H1 (cell line): Measurements from ENCODE around the gene TRIM14. TPM values are rescaled to one million over a fixed set of nuclear protein-coding genes. Genes with fewer than 3 reads are reported as not detected.

Source experiments
- CTCF ChIA-PET: fragments of 300-600 bp; sonication (Branson Sonifier 250); formaldehyde crosslinking; loops from one replicate; lab custom pipeline; 2021; ENCODE audit not compliant: partially characterized antibody; lab: Charles Lee
- POLR2A ChIA-PET: fragments of 300-600 bp; sonication (Branson Sonifier 250); formaldehyde crosslinking; loops from one replicate; lab custom pipeline; 2021; ENCODE audit warnings: inconsistent platforms; ENCODE audit not compliant: partially characterized antibody; lab: Charles Lee
- DNase-seq, 2 experiments: peaks; one replicate each; pipeline versions ENCODE4 v3.0.0 to v3.0.0-alpha.2; 2010 to 2022; ENCODE audit warnings: low spot score in 2 of 2, low read depth in 1 of 2, mixed read lengths in 1 of 2
- FAIRE-seq: peaks from 2 replicates; lab custom pipeline; 2011; peaks lifted over from hg19 to GRCh38; lab: Jason Lieb, UNC
- H2AFZ ChIP-seq: 2 replicates; pipeline ENCODE4 v1.8.1; 2012; ENCODE audit warnings: low read length, inconsistent platforms
- H2AK5ac ChIP-seq: 2 replicates; pipeline ENCODE4 v1.6.1; 2013; ENCODE audit warnings: low read depth, low read length
- H2BK120ac ChIP-seq: replicated peaks from 2 replicates; pipeline ENCODE3; 2013; ENCODE audit warnings: low read depth, low read length, inconsistent platforms
- H2BK12ac ChIP-seq: 2 replicates; pipeline ENCODE4 v1.6.1; 2013; ENCODE audit warnings: low read depth, low read length
- H2BK15ac ChIP-seq: 2 replicates; pipeline ENCODE4 v1.6.1; 2013; ENCODE audit warnings: low read length
- H2BK20ac ChIP-seq: 2 replicates; pipeline ENCODE4 v1.6.1; 2013; ENCODE audit warnings: low read length
- H2BK5ac ChIP-seq: 2 replicates; pipeline ENCODE4 v1.6.1; 2013; ENCODE audit warnings: low read depth, low read length
- H3K14ac ChIP-seq: 2 replicates; pipeline ENCODE4 v1.6.1; 2013; ENCODE audit warnings: inconsistent platforms; ENCODE audit not compliant: insufficient read length
- H3K18ac ChIP-seq: 2 replicates; pipeline ENCODE4 v1.6.1; 2013; ENCODE audit warnings: low read length; ENCODE audit errors: extremely low read depth
- H3K23ac ChIP-seq: 2 replicates; pipeline ENCODE4 v1.6.1; 2013; ENCODE audit warnings: inconsistent platforms; ENCODE audit not compliant: insufficient read length
- H3K23me2 ChIP-seq: 2 replicates; pipeline ENCODE4 v1.6.1; 2013; ENCODE audit warnings: low read depth, low read length
- H3K27ac ChIP-seq: 2 replicates; pipeline ENCODE4 v1.6.1; 2011; ENCODE audit warnings: low read depth, low read length, inconsistent platforms
- H3K27me3 ChIP-seq, 4 experiments: replicated peaks in 1 of 4; 1 replicate in 1 of 4; 2 replicates in 3 of 4; pipeline versions ENCODE4 v1.6.1 to v1.8.1; 2011 to 2013; ENCODE audit warnings: low read length in 3 of 4, mild to moderate bottlenecking in 3 of 4, inconsistent platforms in 2 of 4, mixed read lengths in 2 of 4, moderate library complexity in 1 of 4; ENCODE audit not compliant: control insufficient read depth in 3 of 4, insufficient read depth in 3 of 4; ENCODE audit errors: extremely low read depth in 1 of 4
- H3K36me3 ChIP-seq, 4 experiments: 2 replicates each; pipeline versions ENCODE4 v1.6.1 to v1.8.1; 2011 to 2013; ENCODE audit warnings: mild to moderate bottlenecking in 4 of 4, low read length in 3 of 4, moderate library complexity in 2 of 4, control low read depth in 1 of 4, inconsistent platforms in 1 of 4; ENCODE audit not compliant: insufficient read depth in 4 of 4, control insufficient read depth in 2 of 4
- H3K4ac ChIP-seq: replicated peaks from 2 replicates; pipeline ENCODE3; 2013; ENCODE audit warnings: low read length, low read depth, mixed read lengths, inconsistent platforms; ENCODE audit not compliant: insufficient read length
- H3K4me1 ChIP-seq, 4 experiments: replicated peaks in 1 of 4; 1 replicate in 1 of 4; 2 replicates in 3 of 4; pipeline versions ENCODE4 v1.6.1 to v1.8.1; 2011 to 2013; ENCODE audit warnings: low read length in 3 of 4, inconsistent platforms in 2 of 4, mixed read lengths in 1 of 4; ENCODE audit not compliant: insufficient read depth in 4 of 4, control insufficient read depth in 3 of 4
- H3K4me2 ChIP-seq, 2 experiments: 2 replicates each; pipeline versions ENCODE4 v1.6.1 to v1.8.1; 2011 to 2013; ENCODE audit warnings: low read depth in 2 of 2, low read length in 2 of 2, control low read depth in 1 of 2, inconsistent platforms in 1 of 2, mild to moderate bottlenecking in 1 of 2; ENCODE audit not compliant: insufficient read depth in 1 of 2
- H3K4me3 ChIP-seq, 4 experiments: fragments of 200-600, 300-600 bp in 1 of 4; sonication (generic), shearing (Covaris generic), sonication (Bioruptor Twin) in 1 of 4; 2 replicates each; pipeline versions ENCODE4 v1.5.1 to v1.8.1; 2011 to 2016; ENCODE audit warnings: low read length in 4 of 4, low read depth in 3 of 4, control low read depth in 2 of 4, inconsistent platforms in 2 of 4, mild to moderate bottlenecking in 2 of 4, mixed read lengths in 1 of 4, moderate library complexity in 1 of 4; ENCODE audit not compliant: insufficient read depth in 2 of 4; ENCODE audit errors: extremely low read depth in 1 of 4
- H3K56ac ChIP-seq: replicated peaks from 2 replicates; pipeline ENCODE3; 2013; ENCODE audit warnings: low read depth, mild to moderate bottlenecking, mixed read lengths, low read length, inconsistent platforms; ENCODE audit not compliant: insufficient read length
- H3K79me1 ChIP-seq: 2 replicates; pipeline ENCODE4 v1.6.1; 2013; ENCODE audit warnings: low read depth, low read length, control low read depth
- H3K79me2 ChIP-seq, 2 experiments: 2 replicates each; pipeline versions ENCODE4 v1.6.1 to v1.8.1; 2012 to 2013; ENCODE audit warnings: low read length in 2 of 2, mild to moderate bottlenecking in 2 of 2, inconsistent platforms in 1 of 2; ENCODE audit not compliant: insufficient read depth in 2 of 2, control insufficient read depth in 1 of 2
- H3K9ac ChIP-seq, 4 experiments: replicated peaks in 1 of 4; 1 replicate in 1 of 4; 2 replicates in 3 of 4; pipeline versions ENCODE4 v1.6.1 to v1.8.1; 2011 to 2013; ENCODE audit warnings: low read depth in 3 of 4, low read length in 3 of 4, control low read depth in 2 of 4, mild to moderate bottlenecking in 2 of 4, moderate library complexity in 2 of 4, inconsistent platforms in 1 of 4; ENCODE audit errors: extremely low read depth in 1 of 4
- H3K9me3 ChIP-seq, 2 experiments: 2 replicates each; pipeline versions ENCODE4 v1.6.1 to v1.8.1; 2012 to 2013; ENCODE audit warnings: mild to moderate bottlenecking in 2 of 2, moderate library complexity in 2 of 2, control low read depth in 1 of 2, inconsistent platforms in 1 of 2, low read depth in 1 of 2, low read length in 1 of 2, mixed read lengths in 1 of 2; ENCODE audit not compliant: insufficient read depth in 2 of 2
- H4K20me1 ChIP-seq, 2 experiments: replicated peaks in 1 of 2; 2 replicates each; pipeline versions ENCODE3 to v1.8.1; 2011 to 2013; ENCODE audit warnings: inconsistent platforms in 2 of 2, low read length in 2 of 2, mild to moderate bottlenecking in 1 of 2; ENCODE audit not compliant: insufficient read depth in 2 of 2, control insufficient read depth in 1 of 2
- H4K5ac ChIP-seq: 2 replicates; pipeline ENCODE4 v1.6.1; 2013; ENCODE audit warnings: low read length, low read depth, mixed read lengths, inconsistent platforms; ENCODE audit not compliant: insufficient read length
- H4K8ac ChIP-seq: 2 replicates; pipeline ENCODE4 v1.8.0; 2013; ENCODE audit warnings: mild to moderate bottlenecking, moderate library complexity, low read length, inconsistent platforms; ENCODE audit not compliant: insufficient read depth; ENCODE audit errors: extremely low read depth
- H4K91ac ChIP-seq: replicated peaks from 2 replicates; pipeline ENCODE3; 2013; ENCODE audit warnings: low read length, mixed read lengths, inconsistent platforms; ENCODE audit not compliant: insufficient read length
- CHD1 ChIP-seq: IDR thresholded peaks from 2 replicates; pipeline ENCODE4 v1.6.1; 2012; ENCODE audit warnings: low read depth, low read length, improper control_type of control experiment
- SP1 ChIP-seq: IDR thresholded peaks from 2 replicates; pipeline ENCODE4 v1.6.1; 2011; ENCODE audit warnings: low read depth, low read length
- TAF1 ChIP-seq: IDR thresholded peaks from 2 replicates; pipeline ENCODE4 v1.6.1; 2011; ENCODE audit warnings: mild to moderate bottlenecking, low read depth, low read length
- polyA plus RNA-seq, 7 experiments: library from polyadenylated mRNA; depleted of rRNA in 3 of 7; stranded (reverse) in 5 of 7; unstranded in 2 of 7; fragments of >200 nt in 5 of 7; fragments of 200-250 nt in 2 of 7; gene quantifications; 1 replicate in 5 of 7; 2 replicates in 1 of 7; 4 replicates in 1 of 7; pipeline versions ENCODE4 v1.2.1 to v1.2.3, GENCODE V29; 2011 to 2013; ENCODE audit warnings: missing spikeins in 2 of 7, mixed read lengths in 2 of 7
- total RNA-seq: library from RNA; stranded (reverse); fragmentation: NEBNext Ultra II Directional; extraction: Animal tissue kit (Norgen Biotek cat#: 25700); gene quantifications from 2 replicates; pipeline ENCODE4 v1.2.1, GENCODE V29; 2021
- TF ChIP-seq, protein P1 (sequence below): IDR thresholded peaks from 2 replicates; pipeline ENCODE4 v1.6.1; 2011; ENCODE audit warnings: low read depth, mild to moderate bottlenecking, low read length; ENCODE audit not compliant: insufficient read depth
- TF ChIP-seq, protein P2 (sequence below): IDR thresholded peaks from 2 replicates; pipeline ENCODE4 v1.6.1; 2011; ENCODE audit warnings: low read length, improper control_type of control experiment

Gene TRIM14
- total and polyA plus RNA-seq, 2 of the 8 experiments (the other 6 are each of a cell fraction or from before 2014, with no cell fraction given) = 9.2 to 19.4 TPM

DNA sequence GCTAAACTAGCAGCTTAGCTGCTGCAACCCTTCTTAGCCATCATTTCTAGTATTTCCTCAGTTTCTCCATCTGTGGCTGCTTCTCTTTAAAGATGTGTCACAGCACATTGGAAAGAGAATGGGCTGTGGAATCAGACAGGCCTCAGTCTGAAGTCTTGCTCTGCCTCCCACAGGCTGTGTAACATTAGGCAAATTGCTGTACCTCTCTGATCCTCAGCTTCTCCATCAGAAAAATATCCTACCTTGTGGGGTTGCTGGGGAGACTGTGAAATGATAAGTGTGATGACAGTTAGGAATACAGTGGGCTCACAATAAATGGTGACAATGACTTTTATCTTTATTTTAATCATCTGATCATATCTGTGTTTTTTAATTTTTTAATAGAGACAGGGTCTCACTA, 17.5 kb upstream of the TRIM14 start:
- Histone ChIP-seq H4K91ac (no peak overlapping the region), H3K4me1 (peaks cover 0 to 11% (median 0%) of the 10 kb centered on the region in 4 experiments; a peak in 2 of 7 replicates), H2BK15ac (no peak overlapping the region), H3K27me3 (no peaks in the 10 kb centered on the region), H3K4me3 (no peak overlapping the region), H2BK12ac (no peak overlapping the region), H2BK5ac (no peak overlapping the region), H4K5ac (no peak overlapping the region), H3K4me2 (no peak overlapping the region), H2AFZ (no peak overlapping the region), H3K36me3 (peaks cover 0 to 4% (median 0%) of the 10 kb centered on the region in 4 experiments; a peak in 1 of 8 replicates), H3K4ac (no peak overlapping the region), H3K79me2 (no peaks in the 10 kb centered on the region), H3K9ac (no peak overlapping the region), H3K14ac (no peak overlapping the region), H4K20me1 (no peaks in the 10 kb centered on the region), H3K9me3 (no peaks in the 10 kb centered on the region), H3K56ac (no peak overlapping the region), H3K18ac (no peak overlapping the region), H3K23ac (no peak overlapping the region), H3K27ac (no peak overlapping the region), H2BK20ac (no peak overlapping the region), H3K79me1 (no peaks in the 10 kb centered on the region), H4K8ac (no peak overlapping the region), H2BK120ac (no peak overlapping the region), H2AK5ac (no peak overlapping the region), H3K23me2 (no peaks in the 10 kb centered on the region)
- no peak for DNase-seq
- ChIA-PET CTCF (no interaction called here), POLR2A (no interaction called here)
- no peak for TF ChIP-seq TAF1
- TF ChIP-seq, protein P1, sequence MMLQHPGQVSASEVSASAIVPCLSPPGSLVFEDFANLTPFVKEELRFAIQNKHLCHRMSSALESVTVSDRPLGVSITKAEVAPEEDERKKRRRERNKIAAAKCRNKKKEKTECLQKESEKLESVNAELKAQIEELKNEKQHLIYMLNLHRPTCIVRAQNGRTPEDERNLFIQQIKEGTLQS = no peak
- no peak for TF ChIP-seq CHD1
- TF ChIP-seq, protein P2, sequence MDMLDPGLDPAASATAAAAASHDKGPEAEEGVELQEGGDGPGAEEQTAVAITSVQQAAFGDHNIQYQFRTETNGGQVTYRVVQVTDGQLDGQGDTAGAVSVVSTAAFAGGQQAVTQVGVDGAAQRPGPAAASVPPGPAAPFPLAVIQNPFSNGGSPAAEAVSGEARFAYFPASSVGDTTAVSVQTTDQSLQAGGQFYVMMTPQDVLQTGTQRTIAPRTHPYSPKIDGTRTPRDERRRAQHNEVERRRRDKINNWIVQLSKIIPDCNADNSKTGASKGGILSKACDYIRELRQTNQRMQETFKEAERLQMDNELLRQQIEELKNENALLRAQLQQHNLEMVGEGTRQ = no peak
- TF ChIP-seq SP1 = no peak
- FAIRE-seq = no peak
